GM19468 (cell line): ENCODE data around the gene TIGD3.

Experiments
- ATAC-seq: cut with Tn5 transposase; IDR thresholded peaks from one replicate; pipeline ENCODE4 v1.9.1; 2021; ENCODE audit warnings: mild to moderate bottlenecking, moderate library complexity, moderate number of reproducible peaks; ENCODE audit not compliant: unreplicated experiment; ENCODE audit errors: extremely low read depth

TIGD3 gene

GRCh38 chr11:65362320-65362931 is 7.9 kb downstream of the TIGD3 start:
- no peak for ATAC-seq

- ATAC-seq, result no peak
Measured at GRCh38 chr11:65362966-65363365, 8.4 kb downstream of the TIGD3 start.

- no peak for ATAC-seq
Measured at GRCh38 chr11:65363770-65364169, 9.2 kb downstream of the TIGD3 start.

- no peak for ATAC-seq
Measured at GRCh38 chr11:65366340-65366773, 11.8 kb downstream of the TIGD3 start.

- ATAC-seq, result no peak
Measured at GRCh38 chr11:65370659-65371049, 16.1 kb downstream of the TIGD3 start.

- no peak for ATAC-seq
Measured at GRCh38 chr11:65373839-65374580, 19.5 kb downstream of the TIGD3 start.

- ATAC-seq, result no peak
Measured at GRCh38 chr11:65375012-65375411, 20.5 kb downstream of the TIGD3 start.

- ATAC-seq, result no peak
Measured at GRCh38 chr11:65376138-65376713, 21.7 kb downstream of the TIGD3 start.

- ATAC-seq, result no peak
Measured at GRCh38 chr11:65377036-65377435, 22.5 kb downstream of the TIGD3 start.

GRCh38 chr11:65377777-65378176 is 23.2 kb downstream of the TIGD3 start:
- ATAC-seq, result no peak

- no peak for ATAC-seq
Measured at GRCh38 chr11:65378208-65378927, 23.8 kb downstream of the TIGD3 start.

- ATAC-seq, result no peak
Measured at GRCh38 chr11:65378928-65379638, 24.5 kb downstream of the TIGD3 start.

GRCh38 chr11:65379698-65380459 is 25.3 kb downstream of the TIGD3 start:
- ATAC-seq, result no peak

- no peak for ATAC-seq
Measured at GRCh38 chr11:65380460-65381119, 26.0 kb downstream of the TIGD3 start.

- ATAC-seq, result no peak
Measured at GRCh38 chr11:65381716-65382032, 27.1 kb downstream of the TIGD3 start.

GRCh38 chr11:65382033-65382803 is 27.7 kb downstream of the TIGD3 start, which contains the start of gene SLC25A45:
SLC25A45 (minus strand) TSS chr11:65382646; CDS start chr11:65381951, 695 bp downstream.
- ATAC-seq, result peak; percentile 50

GRCh38 chr11:65382804-65383368 is 28.3 kb downstream of the TIGD3 start:
- no peak for ATAC-seq

- ATAC-seq, result no peak
Measured at GRCh38 chr11:65383778-65384177, 29.2 kb downstream of the TIGD3 start.
